AG09309 (cell line): ENCODE results near the gene DNMT3A.

ENCODE experiments used
- DNase-seq: peaks from one replicate; pipeline ENCODE4 v3.0.0-alpha.2; 2010; ENCODE audit warnings: low read depth
- H3K4me3 ChIP-seq: 2 replicates; pipeline ENCODE4 v1.5.1; 2011; ENCODE audit warnings: mild to moderate bottlenecking, low read depth, low read length, moderate library complexity; ENCODE audit not compliant: control insufficient read depth
- CTCF ChIP-seq: IDR thresholded peaks from 2 replicates; pipeline ENCODE4 v1.5.1; 2011; ENCODE audit warnings: mild to moderate bottlenecking, low read depth, low read length, inconsistent platforms; ENCODE audit not compliant: insufficient read depth, control insufficient read depth; ENCODE audit errors: missing control alignments

DNMT3A gene

GRCh38 chr2:25373269-25373981 is 31.7 kb upstream of the DNMT3A start:
- no peak for DNase-seq
- no peak for TF ChIP-seq CTCF
- H3K4me3 ChIP-seq: no peak overlapping the region

- no peak overlapping the region for H3K4me3 ChIP-seq
- DNase-seq: no peak
- no peak for TF ChIP-seq CTCF
Measured at GRCh38 chr2:25372405-25373268, 30.9 kb upstream of the DNMT3A start.

- no peak for TF ChIP-seq CTCF
- DNase-seq: no peak
- no peak overlapping the region for H3K4me3 ChIP-seq
Measured at GRCh38 chr2:25371253-25372241, 29.8 kb upstream of the DNMT3A start.

- DNase-seq: no peak
- no peak for TF ChIP-seq CTCF
- no peak overlapping the region for H3K4me3 ChIP-seq
Measured at GRCh38 chr2:25369876-25370275, 28.2 kb upstream of the DNMT3A start.

- no peak for DNase-seq
- no peak for TF ChIP-seq CTCF
- no peak overlapping the region for H3K4me3 ChIP-seq
Measured at GRCh38 chr2:25369439-25369838, 27.7 kb upstream of the DNMT3A start.

GRCh38 chr2:25368660-25369059 is 26.9 kb upstream of the DNMT3A start:
- DNase-seq: peak; percentile 14
- TF ChIP-seq CTCF: no peak
- H3K4me3 ChIP-seq: no peak overlapping the region
